Activated CD4-positive, alpha-beta T cell treated with anti-CD3 and anti-CD28 coated beads, Interleukin-2, amount 50 U/mL, for 24 hours (primary cell): ENCODE data around the gene OR4K14.
"Not testable (repeated sequence)": the region's sequence is repeated elsewhere in the genome, so short reads cannot be mapped to it uniquely, and the experiment has no call there.

Experiments
- DNase-seq, 2 donors: peaks; one replicate each; pipeline ENCODE4 v3.0.0-alpha.2; 2020; ENCODE audit warnings: low read depth in 1 of 2, low spot score in 1 of 2

The OR4K14 gene

GRCh38 chr14:20019257-20019865, at the start of gene OR4K14:
OR4K14 (minus strand) TSS chr14:20019307; CDS start chr14:20015193, 4,114 bp downstream.
- DNase-seq = no peak

- DNase-seq = no peak
Observed at GRCh38 chr14:20059745-20060144, 40.6 kb upstream of the OR4K14 start, which contains the start of gene OR4L1. OR4L1 (plus strand) TSS chr14:20060045; CDS start chr14:20060045, 0 bp downstream.

GRCh38 chr14:20048202-20048601, 29.1 kb upstream of the OR4K14 start:
- no peak for DNase-seq

GRCh38 chr14:20044243-20044642, 25.1 kb upstream of the OR4K14 start:
- no peak for DNase-seq

GRCh38 chr14:20035938-20036337, 16.8 kb upstream of the OR4K14 start, which contains the start of gene OR4K13:
OR4K13 (minus strand) TSS chr14:20036038; CDS start chr14:20034758, 1,280 bp downstream.
- DNase-seq = no peak

- no peak for DNase-seq
Observed at GRCh38 chr14:20035449-20035848, 16.3 kb upstream of the OR4K14 start.

GRCh38 chr14:20031058-20031457, 12.0 kb upstream of the OR4K14 start:
- no peak for DNase-seq

- no peak for DNase-seq
Observed at GRCh38 chr14:20008156-20008555, 11.0 kb downstream of the OR4K14 start.

GRCh38 chr14:20002319-20002718, 16.8 kb downstream of the OR4K14 start:
- no peak for DNase-seq

- DNase-seq = no peak
Observed at GRCh38 chr14:20001863-20002262, 17.2 kb downstream of the OR4K14 start, which contains the start of gene OR4Q2. OR4Q2 (plus strand) TSS chr14:20002163.

GRCh38 chr14:19993438-19993837, 25.7 kb downstream of the OR4K14 start:
- no peak for DNase-seq

GRCh38 chr14:19975291-19975690, 43.8 kb downstream of the OR4K14 start, which contains the start of gene OR4K15:
OR4K15 (plus strand) TSS chr14:19975591; CDS start chr14:19975591, 0 bp downstream.
- no peak for DNase-seq

GRCh38 chr14:19974844-19975243, 44.3 kb downstream of the OR4K14 start:
- DNase-seq = no peak

GRCh38 chr14:19969735-19970134, 49.4 kb downstream of the OR4K14 start:
- DNase-seq = not testable (repeated sequence)
